ENCODE measurements around the gene MYADML2.
A peak's percentile ranks its signal among the peaks of the same experiment; 100 is the strongest.

MYADML2 gene

DNA sequence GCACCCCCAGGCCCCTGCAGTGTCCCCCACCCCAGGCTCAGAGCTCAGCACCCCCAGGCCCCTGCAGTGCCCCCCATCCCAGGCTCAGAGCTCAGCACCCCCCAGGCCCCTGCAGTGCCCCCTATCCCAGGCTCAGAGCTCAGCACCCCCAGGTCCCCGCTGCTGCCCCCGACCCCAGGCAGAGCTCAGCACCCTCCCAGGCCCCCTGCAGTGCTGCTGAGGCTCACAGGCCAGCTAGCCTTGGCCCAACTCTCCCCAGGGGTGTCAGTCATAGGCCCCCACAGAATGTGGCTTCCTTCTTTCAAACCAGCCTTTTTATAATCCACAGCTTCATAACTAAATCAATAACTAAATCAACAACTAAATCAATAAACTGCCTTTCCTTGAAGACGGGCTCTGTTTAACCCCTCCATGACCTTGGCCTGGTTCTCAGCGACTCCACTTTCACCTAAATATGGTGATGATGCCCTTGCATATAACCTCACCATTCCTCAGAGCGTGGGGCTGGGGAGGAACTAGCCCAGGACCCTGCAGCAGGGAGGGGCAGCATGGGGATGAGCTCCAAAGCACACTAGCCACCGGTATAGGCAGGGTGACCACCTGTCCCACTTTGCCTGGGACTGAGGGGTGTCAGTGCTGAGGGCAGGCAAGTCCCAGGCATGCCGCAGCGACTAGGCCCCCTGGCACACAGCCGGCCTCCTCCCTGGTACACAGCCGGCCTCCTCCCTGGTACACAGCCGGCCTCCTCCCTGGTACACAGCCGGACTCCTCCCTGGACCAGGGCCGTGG lies 8.9 kb upstream of the MYADML2 start:
- TF ChIP-seq TCF12 (IDR thresholded peaks at IDR 0.05; ENCODE audit: low read depth) (no peak), FOXM1 (IDR thresholded peaks at IDR 0.05; ENCODE audit: borderline replicate concordance, low read depth) (no peak)

DNA sequence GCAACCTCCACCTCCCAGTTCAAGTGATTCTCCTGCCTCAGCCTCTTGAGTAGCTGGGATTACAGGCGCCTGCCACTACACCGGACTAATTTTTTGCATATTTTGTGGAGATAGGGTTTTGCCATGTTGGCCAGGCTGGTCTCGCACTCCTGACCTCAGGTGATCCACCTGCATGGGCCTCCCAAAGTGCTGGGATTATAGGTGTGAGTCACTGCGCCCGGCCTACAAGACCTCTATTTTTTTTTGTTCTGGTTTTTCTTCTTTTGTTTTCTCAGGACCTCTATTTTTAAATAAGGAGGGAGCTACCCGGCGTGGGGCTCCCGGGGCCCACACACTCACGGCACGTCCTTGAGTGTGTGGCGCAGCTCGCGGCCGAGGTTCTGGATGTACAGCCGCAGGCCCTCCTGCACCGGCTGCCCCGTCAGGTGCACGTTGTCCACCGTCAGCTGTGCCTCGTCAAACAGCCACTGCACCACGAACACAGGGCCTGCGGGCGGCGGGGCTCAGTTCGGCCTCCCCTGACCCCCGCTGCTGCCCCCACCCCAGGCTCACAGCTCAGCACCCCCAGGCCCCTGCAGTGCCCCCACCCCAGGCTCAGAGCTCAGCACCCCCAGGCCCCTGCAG lies 8.1 kb upstream of the MYADML2 start:
- TF ChIP-seq TEAD4 (IDR thresholded peaks at IDR 0.05) (no peak), ZBTB7A (IDR thresholded peaks at IDR 0.05; ENCODE audit: low read depth) (no peak), CREB1 (IDR thresholded peaks at IDR 0.05; ENCODE audit: low read depth) (no peak), TAF1 (IDR thresholded peaks at IDR 0.05; ENCODE audit: low read depth) (no peak), TCF12 (IDR thresholded peaks at IDR 0.05; ENCODE audit: low read depth) (no peak), FOXM1 (IDR thresholded peaks at IDR 0.05; ENCODE audit: borderline replicate concordance, low read depth) (no peak), CEBPB (IDR thresholded peaks at IDR 0.05) (no peak), EP300 (IDR thresholded peaks at IDR 0.05; ENCODE audit: borderline replicate concordance) (no peak), YY1 (IDR thresholded peaks at IDR 0.05; ENCODE audit: low read depth) (no peak), RAD21 (IDR thresholded peaks at IDR 0.05; ENCODE audit: low read depth) (no peak), MAX (IDR thresholded peaks at IDR 0.05) (no peak), EGR1 (IDR thresholded peaks at IDR 0.05) (no peak)
- TF ChIP-seq, protein P1, sequence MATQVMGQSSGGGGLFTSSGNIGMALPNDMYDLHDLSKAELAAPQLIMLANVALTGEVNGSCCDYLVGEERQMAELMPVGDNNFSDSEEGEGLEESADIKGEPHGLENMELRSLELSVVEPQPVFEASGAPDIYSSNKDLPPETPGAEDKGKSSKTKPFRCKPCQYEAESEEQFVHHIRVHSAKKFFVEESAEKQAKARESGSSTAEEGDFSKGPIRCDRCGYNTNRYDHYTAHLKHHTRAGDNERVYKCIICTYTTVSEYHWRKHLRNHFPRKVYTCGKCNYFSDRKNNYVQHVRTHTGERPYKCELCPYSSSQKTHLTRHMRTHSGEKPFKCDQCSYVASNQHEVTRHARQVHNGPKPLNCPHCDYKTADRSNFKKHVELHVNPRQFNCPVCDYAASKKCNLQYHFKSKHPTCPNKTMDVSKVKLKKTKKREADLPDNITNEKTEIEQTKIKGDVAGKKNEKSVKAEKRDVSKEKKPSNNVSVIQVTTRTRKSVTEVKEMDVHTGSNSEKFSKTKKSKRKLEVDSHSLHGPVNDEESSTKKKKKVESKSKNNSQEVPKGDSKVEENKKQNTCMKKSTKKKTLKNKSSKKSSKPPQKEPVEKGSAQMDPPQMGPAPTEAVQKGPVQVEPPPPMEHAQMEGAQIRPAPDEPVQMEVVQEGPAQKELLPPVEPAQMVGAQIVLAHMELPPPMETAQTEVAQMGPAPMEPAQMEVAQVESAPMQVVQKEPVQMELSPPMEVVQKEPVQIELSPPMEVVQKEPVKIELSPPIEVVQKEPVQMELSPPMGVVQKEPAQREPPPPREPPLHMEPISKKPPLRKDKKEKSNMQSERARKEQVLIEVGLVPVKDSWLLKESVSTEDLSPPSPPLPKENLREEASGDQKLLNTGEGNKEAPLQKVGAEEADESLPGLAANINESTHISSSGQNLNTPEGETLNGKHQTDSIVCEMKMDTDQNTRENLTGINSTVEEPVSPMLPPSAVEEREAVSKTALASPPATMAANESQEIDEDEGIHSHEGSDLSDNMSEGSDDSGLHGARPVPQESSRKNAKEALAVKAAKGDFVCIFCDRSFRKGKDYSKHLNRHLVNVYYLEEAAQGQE (IDR thresholded peaks at IDR 0.05; ENCODE audit: low read depth) = no peak

GRCh38 chr17:81954131-81955057 lies 7.4 kb upstream of the MYADML2 start:
- TF ChIP-seq FOXM1 (IDR thresholded peaks at IDR 0.05; ENCODE audit: borderline replicate concordance, low read depth) (no peak), TAF1 (IDR thresholded peaks at IDR 0.05; ENCODE audit: low read depth) (no peak), MAX (IDR thresholded peaks at IDR 0.05) (no peak), EGR1 (IDR thresholded peaks at IDR 0.05) (no peak), TEAD4 (IDR thresholded peaks at IDR 0.05) (no peak), ZBTB7A (IDR thresholded peaks at IDR 0.05; ENCODE audit: low read depth) (no peak), RAD21 (IDR thresholded peaks at IDR 0.05; ENCODE audit: low read depth) (no peak), CREB1 (IDR thresholded peaks at IDR 0.05; ENCODE audit: low read depth) (no peak), NFIC (IDR thresholded peaks at IDR 0.05) (no peak), EP300 (IDR thresholded peaks at IDR 0.05; ENCODE audit: borderline replicate concordance) (no peak), YY1 (IDR thresholded peaks at IDR 0.05; ENCODE audit: low read depth) (no peak), TCF12 (IDR thresholded peaks at IDR 0.05; ENCODE audit: low read depth) (no peak), CEBPB (IDR thresholded peaks at IDR 0.05) (no peak), USF1 (IDR thresholded peaks at IDR 0.05) (no peak)
- TF ChIP-seq, protein P1 (IDR thresholded peaks at IDR 0.05; ENCODE audit: low read depth) = no peak

DNA sequence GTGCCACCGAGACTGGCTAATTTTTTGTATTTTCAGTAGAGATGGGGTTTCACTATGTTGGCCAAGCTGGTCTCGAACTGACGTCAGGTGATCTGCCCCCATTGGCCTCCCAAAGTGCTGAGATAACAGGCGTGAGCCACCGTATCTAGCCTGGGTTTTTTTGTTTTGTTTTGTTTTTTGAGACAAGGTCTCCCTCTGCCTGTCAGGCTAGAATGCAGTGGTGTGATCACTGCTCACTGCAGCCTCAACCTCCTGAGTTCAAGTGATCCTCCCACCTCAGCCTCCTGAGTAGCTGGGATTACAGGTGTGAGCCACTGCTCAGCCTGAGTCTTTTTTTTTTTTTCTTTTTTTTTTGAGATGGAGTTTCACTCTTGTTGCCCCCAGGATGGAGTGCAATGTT lies 6.4 kb upstream of the MYADML2 start:
- peak; percentile 38 for TF ChIP-seq RAD21 (IDR thresholded peaks at IDR 0.05; ENCODE audit: low read depth)

GRCh38 chr17:81952792-81953228 lies 5.8 kb upstream of the MYADML2 start:
- TF ChIP-seq CREB1 (IDR thresholded peaks at IDR 0.05; ENCODE audit: low read depth) (no peak), TCF12 (IDR thresholded peaks at IDR 0.05; ENCODE audit: low read depth) (no peak), RAD21 (IDR thresholded peaks at IDR 0.05; ENCODE audit: low read depth) (no peak), CEBPB (IDR thresholded peaks at IDR 0.05) (no peak), NFIC (IDR thresholded peaks at IDR 0.05) (no peak), TEAD4 (IDR thresholded peaks at IDR 0.05) (no peak), EGR1 (IDR thresholded peaks at IDR 0.05) (no peak), EP300 (IDR thresholded peaks at IDR 0.05; ENCODE audit: borderline replicate concordance) (no peak), TAF1 (IDR thresholded peaks at IDR 0.05; ENCODE audit: low read depth) (no peak)
